H1 (cell line): ENCODE results near the gene PCDHGA8. TPM values are rescaled to one million over a fixed set of nuclear protein-coding genes. Genes with fewer than 3 reads are reported as not detected.

Experiments
- CTCF ChIA-PET: fragments of 300-600 bp; sonication (Branson Sonifier 250); formaldehyde crosslinking; loops from one replicate; lab custom pipeline; 2021; ENCODE audit not compliant: partially characterized antibody; lab: Charles Lee
- POLR2A ChIA-PET: fragments of 300-600 bp; sonication (Branson Sonifier 250); formaldehyde crosslinking; loops from one replicate; lab custom pipeline; 2021; ENCODE audit warnings: inconsistent platforms; ENCODE audit not compliant: partially characterized antibody; lab: Charles Lee
- DNase-seq, 2 experiments: peaks; one replicate each; pipeline versions ENCODE4 v3.0.0 to v3.0.0-alpha.2; 2010 to 2022; ENCODE audit warnings: low spot score in 2 of 2, low read depth in 1 of 2, mixed read lengths in 1 of 2
- FAIRE-seq: peaks from 2 replicates; lab custom pipeline; 2011; peaks lifted over from hg19 to GRCh38; lab: Jason Lieb, UNC
- H2AFZ ChIP-seq: 2 replicates; pipeline ENCODE4 v1.8.1; 2012; ENCODE audit warnings: low read length, inconsistent platforms
- H2AK5ac ChIP-seq: 2 replicates; pipeline ENCODE4 v1.6.1; 2013; ENCODE audit warnings: low read depth, low read length
- H2BK120ac ChIP-seq: replicated peaks from 2 replicates; pipeline ENCODE3; 2013; ENCODE audit warnings: low read depth, low read length, inconsistent platforms
- H2BK12ac ChIP-seq: 2 replicates; pipeline ENCODE4 v1.6.1; 2013; ENCODE audit warnings: low read depth, low read length
- H2BK15ac ChIP-seq: 2 replicates; pipeline ENCODE4 v1.6.1; 2013; ENCODE audit warnings: low read length
- H2BK20ac ChIP-seq: 2 replicates; pipeline ENCODE4 v1.6.1; 2013; ENCODE audit warnings: low read length
- H2BK5ac ChIP-seq: 2 replicates; pipeline ENCODE4 v1.6.1; 2013; ENCODE audit warnings: low read depth, low read length
- H3K14ac ChIP-seq: 2 replicates; pipeline ENCODE4 v1.6.1; 2013; ENCODE audit warnings: inconsistent platforms; ENCODE audit not compliant: insufficient read length
- H3K18ac ChIP-seq: 2 replicates; pipeline ENCODE4 v1.6.1; 2013; ENCODE audit warnings: low read length; ENCODE audit errors: extremely low read depth
- H3K23ac ChIP-seq: 2 replicates; pipeline ENCODE4 v1.6.1; 2013; ENCODE audit warnings: inconsistent platforms; ENCODE audit not compliant: insufficient read length
- H3K23me2 ChIP-seq: 2 replicates; pipeline ENCODE4 v1.6.1; 2013; ENCODE audit warnings: low read depth, low read length
- H3K27ac ChIP-seq: 2 replicates; pipeline ENCODE4 v1.6.1; 2011; ENCODE audit warnings: low read depth, low read length, inconsistent platforms
- H3K27me3 ChIP-seq, 4 experiments: replicated peaks in 1 of 4; 1 replicate in 1 of 4; 2 replicates in 3 of 4; pipeline versions ENCODE4 v1.6.1 to v1.8.1; 2011 to 2013; ENCODE audit warnings: low read length in 3 of 4, mild to moderate bottlenecking in 3 of 4, inconsistent platforms in 2 of 4, mixed read lengths in 2 of 4, moderate library complexity in 1 of 4; ENCODE audit not compliant: control insufficient read depth in 3 of 4, insufficient read depth in 3 of 4; ENCODE audit errors: extremely low read depth in 1 of 4
- H3K36me3 ChIP-seq, 4 experiments: 2 replicates each; pipeline versions ENCODE4 v1.6.1 to v1.8.1; 2011 to 2013; ENCODE audit warnings: mild to moderate bottlenecking in 4 of 4, low read length in 3 of 4, moderate library complexity in 2 of 4, control low read depth in 1 of 4, inconsistent platforms in 1 of 4; ENCODE audit not compliant: insufficient read depth in 4 of 4, control insufficient read depth in 2 of 4
- H3K4ac ChIP-seq: replicated peaks from 2 replicates; pipeline ENCODE3; 2013; ENCODE audit warnings: low read length, low read depth, mixed read lengths, inconsistent platforms; ENCODE audit not compliant: insufficient read length
- H3K4me1 ChIP-seq, 4 experiments: replicated peaks in 1 of 4; 1 replicate in 1 of 4; 2 replicates in 3 of 4; pipeline versions ENCODE4 v1.6.1 to v1.8.1; 2011 to 2013; ENCODE audit warnings: low read length in 3 of 4, inconsistent platforms in 2 of 4, mixed read lengths in 1 of 4; ENCODE audit not compliant: insufficient read depth in 4 of 4, control insufficient read depth in 3 of 4
- H3K4me2 ChIP-seq, 2 experiments: 2 replicates each; pipeline versions ENCODE4 v1.6.1 to v1.8.1; 2011 to 2013; ENCODE audit warnings: low read depth in 2 of 2, low read length in 2 of 2, control low read depth in 1 of 2, inconsistent platforms in 1 of 2, mild to moderate bottlenecking in 1 of 2; ENCODE audit not compliant: insufficient read depth in 1 of 2
- H3K4me3 ChIP-seq, 4 experiments: fragments of 200-600, 300-600 bp in 1 of 4; sonication (generic), shearing (Covaris generic), sonication (Bioruptor Twin) in 1 of 4; 2 replicates each; pipeline versions ENCODE4 v1.5.1 to v1.8.1; 2011 to 2016; ENCODE audit warnings: low read length in 4 of 4, low read depth in 3 of 4, control low read depth in 2 of 4, inconsistent platforms in 2 of 4, mild to moderate bottlenecking in 2 of 4, mixed read lengths in 1 of 4, moderate library complexity in 1 of 4; ENCODE audit not compliant: insufficient read depth in 2 of 4; ENCODE audit errors: extremely low read depth in 1 of 4
- H3K56ac ChIP-seq: replicated peaks from 2 replicates; pipeline ENCODE3; 2013; ENCODE audit warnings: low read depth, mild to moderate bottlenecking, mixed read lengths, low read length, inconsistent platforms; ENCODE audit not compliant: insufficient read length
- H3K79me1 ChIP-seq: 2 replicates; pipeline ENCODE4 v1.6.1; 2013; ENCODE audit warnings: low read depth, low read length, control low read depth
- H3K79me2 ChIP-seq, 2 experiments: 2 replicates each; pipeline versions ENCODE4 v1.6.1 to v1.8.1; 2012 to 2013; ENCODE audit warnings: low read length in 2 of 2, mild to moderate bottlenecking in 2 of 2, inconsistent platforms in 1 of 2; ENCODE audit not compliant: insufficient read depth in 2 of 2, control insufficient read depth in 1 of 2
- H3K9ac ChIP-seq, 4 experiments: replicated peaks in 1 of 4; 1 replicate in 1 of 4; 2 replicates in 3 of 4; pipeline versions ENCODE4 v1.6.1 to v1.8.1; 2011 to 2013; ENCODE audit warnings: low read depth in 3 of 4, low read length in 3 of 4, control low read depth in 2 of 4, mild to moderate bottlenecking in 2 of 4, moderate library complexity in 2 of 4, inconsistent platforms in 1 of 4; ENCODE audit errors: extremely low read depth in 1 of 4
- H3K9me3 ChIP-seq, 2 experiments: 2 replicates each; pipeline versions ENCODE4 v1.6.1 to v1.8.1; 2012 to 2013; ENCODE audit warnings: mild to moderate bottlenecking in 2 of 2, moderate library complexity in 2 of 2, control low read depth in 1 of 2, inconsistent platforms in 1 of 2, low read depth in 1 of 2, low read length in 1 of 2, mixed read lengths in 1 of 2; ENCODE audit not compliant: insufficient read depth in 2 of 2
- H4K20me1 ChIP-seq, 2 experiments: replicated peaks in 1 of 2; 2 replicates each; pipeline versions ENCODE3 to v1.8.1; 2011 to 2013; ENCODE audit warnings: inconsistent platforms in 2 of 2, low read length in 2 of 2, mild to moderate bottlenecking in 1 of 2; ENCODE audit not compliant: insufficient read depth in 2 of 2, control insufficient read depth in 1 of 2
- H4K5ac ChIP-seq: 2 replicates; pipeline ENCODE4 v1.6.1; 2013; ENCODE audit warnings: low read length, low read depth, mixed read lengths, inconsistent platforms; ENCODE audit not compliant: insufficient read length
- H4K8ac ChIP-seq: 2 replicates; pipeline ENCODE4 v1.8.0; 2013; ENCODE audit warnings: mild to moderate bottlenecking, moderate library complexity, low read length, inconsistent platforms; ENCODE audit not compliant: insufficient read depth; ENCODE audit errors: extremely low read depth
- H4K91ac ChIP-seq: replicated peaks from 2 replicates; pipeline ENCODE3; 2013; ENCODE audit warnings: low read length, mixed read lengths, inconsistent platforms; ENCODE audit not compliant: insufficient read length
- ATF2 ChIP-seq: IDR thresholded peaks from 2 replicates; pipeline ENCODE4 v1.6.1; 2012; ENCODE audit warnings: low read length, inconsistent platforms
- ATF3 ChIP-seq: IDR thresholded peaks from 2 replicates; pipeline ENCODE4 v1.6.1; 2011; ENCODE audit warnings: low read depth, mild to moderate bottlenecking, low read length; ENCODE audit not compliant: insufficient read depth
- BRCA1 ChIP-seq: IDR thresholded peaks from 2 replicates; pipeline ENCODE4 v1.6.1; 2012; ENCODE audit warnings: low read depth, low read length, improper control_type of control experiment
- EGR1 ChIP-seq: IDR thresholded peaks from 2 replicates; pipeline ENCODE4 v1.6.1; 2011; ENCODE audit warnings: low read depth, low read length, borderline replicate concordance
- EZH2 ChIP-seq: fragments of 200-600 bp; sonication (generic); IDR thresholded peaks from 2 replicates; pipeline ENCODE4 v1.7.1; 2012; ENCODE audit warnings: low read depth, mild to moderate bottlenecking, moderate library complexity, low read length, inconsistent platforms; ENCODE audit not compliant: severe bottlenecking
- GABPA ChIP-seq: IDR thresholded peaks from 2 replicates; pipeline ENCODE4 v1.6.1; 2011; ENCODE audit warnings: mild to moderate bottlenecking, low read length, moderate library complexity, borderline replicate concordance; ENCODE audit not compliant: insufficient read depth
- JUN ChIP-seq: IDR thresholded peaks from 2 replicates; pipeline ENCODE4 v1.6.1; 2011; ENCODE audit warnings: low read depth, mild to moderate bottlenecking, improper control_type of control experiment, low read length
- MAX ChIP-seq: IDR thresholded peaks from 2 replicates; pipeline ENCODE4 v1.6.1; 2012; ENCODE audit warnings: inconsistent platforms
- SIRT6 ChIP-seq: IDR thresholded peaks from one replicate; pipeline ENCODE4 v1.7.1; 2012; ENCODE audit warnings: low read length, inconsistent platforms
- TAF7 ChIP-seq: optimal IDR thresholded peaks from 2 replicates; pipeline ENCODE3; 2011; ENCODE audit warnings: low read depth, mild to moderate bottlenecking, inconsistent platforms, low read length, moderate library complexity, borderline replicate concordance
- TBP ChIP-seq: IDR thresholded peaks from 2 replicates; pipeline ENCODE4 v1.6.1; 2011; ENCODE audit warnings: low read depth, low read length, improper control_type of control experiment
- YY1 ChIP-seq: IDR thresholded peaks from 2 replicates; pipeline ENCODE4 v1.6.1; 2011; ENCODE audit warnings: low read depth, mild to moderate bottlenecking, low read length
- WGBS, 2 experiments: shearing (Covaris generic) in 1 of 2; methylation state at CpG; one replicate each; pipeline versions ENCODE4 v1.1.6 to v1.1.7; 2013 to 2015; ENCODE audit warnings: low lambda C conversion rate in 2 of 2, mixed read lengths in 2 of 2, inconsistent platforms in 1 of 2, low coverage in 1 of 2, missing lambda C conversion rate in 1 of 2; ENCODE audit not compliant: insufficient replicate concordance in 2 of 2, insufficient coverage in 1 of 2, insufficient read length in 1 of 2; ENCODE audit errors: extremely low coverage in 1 of 2, missing lambda C conversion rate in 1 of 2; 5-methylcytosine and 5-hydroxymethylcytosine counted together
- polyA plus RNA-seq, 7 experiments: library from polyadenylated mRNA; depleted of rRNA in 3 of 7; stranded (reverse) in 5 of 7; unstranded in 2 of 7; fragments of >200 nt in 5 of 7; fragments of 200-250 nt in 2 of 7; gene quantifications; 1 replicate in 5 of 7; 2 replicates in 1 of 7; 4 replicates in 1 of 7; pipeline versions ENCODE4 v1.2.1 to v1.2.3, GENCODE V29; 2011 to 2013; ENCODE audit warnings: missing spikeins in 2 of 7, mixed read lengths in 2 of 7
- total RNA-seq: library from RNA; stranded (reverse); fragmentation: NEBNext Ultra II Directional; extraction: Animal tissue kit (Norgen Biotek cat#: 25700); gene quantifications from 2 replicates; pipeline ENCODE4 v1.2.1, GENCODE V29; 2021

PCDHGA8 gene
- total and polyA plus RNA-seq, 2 of the 8 experiments (the other 6 are each of a cell fraction or from before 2014, with no cell fraction given) = 0.79 to 1.4 TPM

GRCh38 chr5:141351591-141351990 lies 40.8 kb upstream of the PCDHGA8 start:
- Histone ChIP-seq H3K56ac (no peak overlapping the region), H2BK20ac (no peak overlapping the region), H2BK120ac (no peak overlapping the region), H3K18ac (no peak overlapping the region), H3K23me2 (no peaks in the 10 kb centered on the region), H3K27ac (no peak overlapping the region), H3K27me3 (no peaks in the 10 kb centered on the region), H3K4me3 (no peak overlapping the region), H3K9ac (no peak overlapping the region), H3K36me3 (peaks cover 0 to 13% (median 3%) of the 10 kb centered on the region in 4 experiments; a peak in 4 of 8 replicates), H4K91ac (no peak overlapping the region), H2AK5ac (no peak overlapping the region), H3K4me2 (no peak overlapping the region), H3K23ac (no peak overlapping the region), H3K9me3 (peaks cover 33 to 34% of the 10 kb centered on the region in 2 experiments), H2BK12ac (no peak overlapping the region), H3K4me1 (peaks cover 0 to 5% (median under 1%) of the 10 kb centered on the region in 4 experiments; a peak in 1 of 7 replicates), H2AFZ (no peak overlapping the region), H3K79me1 (no peaks in the 10 kb centered on the region), H4K5ac (no peak overlapping the region), H3K14ac (no peak overlapping the region), H4K8ac (no peak overlapping the region), H3K79me2 (no peaks in the 10 kb centered on the region), H2BK15ac (no peak overlapping the region), H2BK5ac (no peak overlapping the region), H3K4ac (no peak overlapping the region), H4K20me1 (no peaks in the 10 kb centered on the region)
- FAIRE-seq (no peak), DNase-seq (no peak)
- POLR2A ChIA-PET = interaction anchor here (2.1 kb wide), 1 partner anchor 23 kb away, joined by 6 read pairs; no protein-coding TSS in a partner anchor
- 98% methylated on average over 30 of the region's 36 CpGs; no CpG with 5 or more reads in 1 of the 2 experiments for WGBS, 2 experiments
- CTCF ChIA-PET = interaction anchor here (0.9 to 5.5 kb wide), 15 partner anchors 8 to 476 kb away, joined by 3 to 29 read pairs (median 7); partner anchors contain the start of genes PCDHA12, PCDHB14, PCDHB15 and PCDHGA2
- TF ChIP-seq TBP = no peak
- TF ChIP-seq TAF7 = no peak
- TF ChIP-seq MAX = no peak
- no peak for TF ChIP-seq GABPA
- TF ChIP-seq ATF2 = no peak
- no peak for TF ChIP-seq JUN
- no peak for TF ChIP-seq EZH2
- TF ChIP-seq ATF3 = no peak
- no peak for TF ChIP-seq SIRT6
- TF ChIP-seq BRCA1 = no peak
- TF ChIP-seq EGR1 = no peak
- no peak for TF ChIP-seq YY1
